SW480 (cell line): ENCODE results near the gene ZBTB32.
"Not testable (repeated sequence)": the region's sequence is repeated elsewhere in the genome, so short reads cannot be mapped to it uniquely, and the experiment has no call there.

Experiments used
- DNase-seq: peaks from one replicate; pipeline ENCODE4 v3.0.0-alpha.2; 2016; ENCODE audit warnings: low spot score

Gene ZBTB32

GRCh38 chr19:35720648-35721047 lies 16.3 kb downstream of the ZBTB32 start:
- no peak for DNase-seq

GRCh38 chr19:35721374-35721773 lies 17.0 kb downstream of the ZBTB32 start:
- DNase-seq: no peak

- DNase-seq: no peak
Measured at GRCh38 chr19:35722461-35722860, 18.1 kb downstream of the ZBTB32 start.

- no peak for DNase-seq
Measured at GRCh38 chr19:35722897-35723296, 18.5 kb downstream of the ZBTB32 start.

GRCh38 chr19:35723671-35724070 lies 19.3 kb downstream of the ZBTB32 start:
- DNase-seq: no peak

- DNase-seq: not testable (repeated sequence)
Measured at GRCh38 chr19:35724132-35724531, 19.8 kb downstream of the ZBTB32 start.

- no peak for DNase-seq
Measured at GRCh38 chr19:35724560-35724959, 20.2 kb downstream of the ZBTB32 start.

- DNase-seq: no peak
Measured at GRCh38 chr19:35725216-35725861, 21.0 kb downstream of the ZBTB32 start.

GRCh38 chr19:35727053-35727955 lies 22.9 kb downstream of the ZBTB32 start:
- no peak for DNase-seq

GRCh38 chr19:35727956-35728706 lies 23.8 kb downstream of the ZBTB32 start:
- DNase-seq: no peak

- no peak for DNase-seq
Measured at GRCh38 chr19:35729021-35729420, 24.7 kb downstream of the ZBTB32 start.

GRCh38 chr19:35729763-35730162 lies 25.4 kb downstream of the ZBTB32 start:
- no peak for DNase-seq

- DNase-seq: no peak
Measured at GRCh38 chr19:35730326-35730725, 26.0 kb downstream of the ZBTB32 start.

GRCh38 chr19:35731353-35731752 lies 27.0 kb downstream of the ZBTB32 start:
- DNase-seq: peak; percentile 67

- DNase-seq: no peak
Measured at GRCh38 chr19:35731779-35732405, 27.5 kb downstream of the ZBTB32 start.

GRCh38 chr19:35732540-35733179 lies 28.3 kb downstream of the ZBTB32 start:
- DNase-seq: no peak

GRCh38 chr19:35733180-35734125 lies 29.1 kb downstream of the ZBTB32 start:
- DNase-seq: no peak

GRCh38 chr19:35734273-35734672 lies 29.9 kb downstream of the ZBTB32 start:
- no peak for DNase-seq

GRCh38 chr19:35734889-35735288 lies 30.5 kb downstream of the ZBTB32 start:
- no peak for DNase-seq
